Measurements from ENCODE around the gene BEND7. TPM values are rescaled to one million over a fixed set of nuclear protein-coding genes. Genes with fewer than 3 reads are reported as not detected.
A peak's percentile ranks its signal among the peaks of the same experiment; 100 is the strongest.

Gene BEND7
- total RNA-seq, 1 experiment from 2014 or later: 12.8 TPM

DNA sequence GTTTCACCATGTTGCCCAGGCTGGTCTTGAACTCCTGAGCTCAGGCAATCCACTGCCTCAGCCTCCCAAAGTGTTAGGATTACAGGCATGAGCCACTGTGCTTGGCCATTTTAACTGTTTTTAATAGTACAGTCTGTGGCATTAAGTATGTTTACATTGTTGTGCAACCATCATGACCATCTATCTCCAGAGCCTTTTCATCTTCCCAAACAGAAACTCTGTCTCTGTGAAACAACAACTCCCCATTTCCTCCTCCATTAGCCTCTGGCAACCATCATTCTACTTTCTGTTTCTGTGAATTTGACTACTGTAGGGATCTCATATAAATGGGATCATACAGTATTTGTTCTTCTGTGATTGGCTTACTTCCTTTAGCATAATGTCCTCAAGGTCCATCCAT is 132.4 kb downstream of the BEND7 start (continued):
- TF ChIP-seq ZMAT4 (CRISPR knock-in tag; IDR thresholded peaks at IDR 0.05) (no peak), NR3C1 (CRISPR knock-in tag; conservative IDR thresholded peaks at IDR 0.05; ENCODE audit: low read depth) (no peak), AFF4 (CRISPR knock-in tag; IDR thresholded peaks at IDR 0.05; ENCODE audit: borderline replicate concordance) (no peak), ZNF396 (CRISPR knock-in tag; IDR thresholded peaks at IDR 0.05; ENCODE audit: borderline replicate concordance) (no peak), MXD4 (CRISPR knock-in tag; IDR thresholded peaks at IDR 0.05; ENCODE audit: borderline replicate concordance) (no peak), PREB (CRISPR knock-in tag; IDR thresholded peaks at IDR 0.05; ENCODE audit: borderline replicate concordance) (no peak), CBFB (CRISPR knock-in tag; IDR thresholded peaks at IDR 0.05; ENCODE audit: low read depth) (no peak), SOX15 (CRISPR knock-in tag; IDR thresholded peaks at IDR 0.05) (no peak), CREM (CRISPR knock-in tag; IDR thresholded peaks at IDR 0.05) (no peak), RELA (CRISPR knock-in tag; IDR thresholded peaks at IDR 0.05; ENCODE audit: borderline replicate concordance) (no peak)
- TF ChIP-seq, protein P1, sequence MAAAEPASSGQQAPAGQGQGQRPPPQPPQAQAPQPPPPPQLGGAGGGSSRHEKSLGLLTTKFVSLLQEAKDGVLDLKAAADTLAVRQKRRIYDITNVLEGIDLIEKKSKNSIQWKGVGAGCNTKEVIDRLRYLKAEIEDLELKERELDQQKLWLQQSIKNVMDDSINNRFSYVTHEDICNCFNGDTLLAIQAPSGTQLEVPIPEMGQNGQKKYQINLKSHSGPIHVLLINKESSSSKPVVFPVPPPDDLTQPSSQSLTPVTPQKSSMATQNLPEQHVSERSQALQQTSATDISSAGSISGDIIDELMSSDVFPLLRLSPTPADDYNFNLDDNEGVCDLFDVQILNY (CRISPR knock-in tag; IDR thresholded peaks at IDR 0.05): no peak
- TF ChIP-seq, protein P2, sequence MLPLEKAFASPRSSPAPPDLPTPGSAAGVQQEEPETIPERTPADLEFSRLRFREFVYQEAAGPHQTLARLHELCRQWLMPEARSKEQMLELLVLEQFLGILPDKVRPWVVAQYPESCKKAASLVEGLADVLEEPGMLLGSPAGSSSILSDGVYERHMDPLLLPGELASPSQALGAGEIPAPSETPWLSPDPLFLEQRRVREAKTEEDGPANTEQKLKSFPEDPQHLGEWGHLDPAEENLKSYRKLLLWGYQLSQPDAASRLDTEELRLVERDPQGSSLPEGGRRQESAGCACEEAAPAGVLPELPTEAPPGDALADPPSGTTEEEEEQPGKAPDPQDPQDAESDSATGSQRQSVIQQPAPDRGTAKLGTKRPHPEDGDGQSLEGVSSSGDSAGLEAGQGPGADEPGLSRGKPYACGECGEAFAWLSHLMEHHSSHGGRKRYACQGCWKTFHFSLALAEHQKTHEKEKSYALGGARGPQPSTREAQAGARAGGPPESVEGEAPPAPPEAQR (CRISPR knock-in tag; IDR thresholded peaks at IDR 0.05): no peak

GRCh38 chr10:13395540-13395939 is 133.3 kb downstream of the BEND7 start:
- Mint-ChIP-seq H3K9me3 (peaks cover 30% of the 10 kb centered on the region), H3K27ac (no peak overlapping the region), H3K27me3 (ENCODE audit: low read depth) (no peaks in the 10 kb centered on the region; the same call in 1 of the 2 replicates), H3K4me1 (peaks cover 45% of the 10 kb centered on the region), H3K4me3 (no peak overlapping the region), H3K36me3 (peaks cover 29% of the 10 kb centered on the region)
- ATAC-seq: peak; percentile 65
- POLR2A ChIA-PET: interaction anchor here (0.7 kb wide), 1 partner anchor 15 kb away, joined by 3 read pairs; no protein-coding TSS in a partner anchor
- no peak for DNase-seq (ENCODE audit: low spot score)
- CTCF ChIA-PET: interaction anchor here (0.6 to 2.2 kb wide), 3 partner anchors 14 to 497 kb away, joined by 3 to 6 read pairs (median 4); no protein-coding TSS in a partner anchor
- peak; percentile 30; the same call in 1 of the 2 replicates for TF ChIP-seq ETV6 (CRISPR knock-in tag; IDR thresholded peaks at IDR 0.05)
- TF ChIP-seq TP53 (CRISPR knock-in tag; IDR thresholded peaks at IDR 0.05): no peak
- TF ChIP-seq ATF1 (CRISPR knock-in tag; IDR thresholded peaks at IDR 0.05): no peak
- TF ChIP-seq RELA (CRISPR knock-in tag; IDR thresholded peaks at IDR 0.05; ENCODE audit: borderline replicate concordance): no peak
- TF ChIP-seq, protein P1 (CRISPR knock-in tag; IDR thresholded peaks at IDR 0.05): no peak
- no peak for TF ChIP-seq FOXP1 (CRISPR knock-in tag; IDR thresholded peaks at IDR 0.05; ENCODE audit: borderline replicate concordance)
- TF ChIP-seq, protein P3, sequence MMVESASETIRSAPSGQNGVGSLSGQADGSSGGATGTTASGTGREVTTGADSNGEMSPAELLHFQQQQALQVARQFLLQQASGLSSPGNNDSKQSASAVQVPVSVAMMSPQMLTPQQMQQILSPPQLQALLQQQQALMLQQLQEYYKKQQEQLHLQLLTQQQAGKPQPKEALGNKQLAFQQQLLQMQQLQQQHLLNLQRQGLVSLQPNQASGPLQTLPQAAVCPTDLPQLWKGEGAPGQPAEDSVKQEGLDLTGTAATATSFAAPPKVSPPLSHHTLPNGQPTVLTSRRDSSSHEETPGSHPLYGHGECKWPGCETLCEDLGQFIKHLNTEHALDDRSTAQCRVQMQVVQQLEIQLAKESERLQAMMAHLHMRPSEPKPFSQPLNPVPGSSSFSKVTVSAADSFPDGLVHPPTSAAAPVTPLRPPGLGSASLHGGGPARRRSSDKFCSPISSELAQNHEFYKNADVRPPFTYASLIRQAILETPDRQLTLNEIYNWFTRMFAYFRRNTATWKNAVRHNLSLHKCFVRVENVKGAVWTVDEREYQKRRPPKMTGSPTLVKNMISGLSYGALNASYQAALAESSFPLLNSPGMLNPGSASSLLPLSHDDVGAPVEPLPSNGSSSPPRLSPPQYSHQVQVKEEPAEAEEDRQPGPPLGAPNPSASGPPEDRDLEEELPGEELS (CRISPR knock-in tag; IDR thresholded peaks at IDR 0.05): peak; percentile 56; the same call in 1 of the 2 replicates
- TF ChIP-seq FOXK1 (CRISPR knock-in tag; IDR thresholded peaks at IDR 0.05): 0 out of 2 replicates have a peak, but pooled peaks have one; percentile 38
- TF ChIP-seq NFYB (CRISPR knock-in tag; conservative IDR thresholded peaks at IDR 0.05; ENCODE audit: low read depth): no peak
- 0 out of 2 replicates have a peak, but pooled peaks have one; percentile 45 for TF ChIP-seq ZMAT4 (CRISPR knock-in tag; IDR thresholded peaks at IDR 0.05)
- no peak for TF ChIP-seq SOX15 (CRISPR knock-in tag; IDR thresholded peaks at IDR 0.05)
- TF ChIP-seq SP1 (CRISPR knock-in tag; conservative IDR thresholded peaks at IDR 0.05): no peak
- no peak for TF ChIP-seq OVOL2 (CRISPR knock-in tag; IDR thresholded peaks at IDR 0.05; ENCODE audit: borderline replicate concordance)
- no peak; the same call in 1 of the 2 replicates for TF ChIP-seq GTF2I (CRISPR knock-in tag; conservative IDR thresholded peaks at IDR 0.05)

Data from WTC11 (cell line).